PC-9 (cell line): ENCODE results near the gene LRRC4C. TPM values are rescaled to one million over a fixed set of nuclear protein-coding genes. Genes with fewer than 3 reads are reported as not detected.

Source experiments
- BruUV-seq: library from RNA; stranded (reverse); fragments of 400-500 nt; replicated peaks from 2 replicates; lab custom pipeline; 2021; lab: Mats Ljungman, UMichigan
- CTCF ChIA-PET: fragments of 300-600 bp; sonication (Branson Sonifier 250); formaldehyde crosslinking; loops from one replicate; lab custom pipeline; 2022; ENCODE audit warnings: antibody characterized with exemption; lab: Charles Lee
- POLR2A ChIA-PET: fragments of 300-600 bp; sonication (Branson Sonifier 250); formaldehyde crosslinking; loops from one replicate; lab custom pipeline; 2022; ENCODE audit warnings: antibody characterized with exemption; ENCODE audit not compliant: unreplicated experiment; lab: Charles Lee
- DNase-seq, 2 experiments: peaks; one replicate each; pipeline versions ENCODE4 v3.0.0 to v3.0.0-alpha.2; 2015 to 2022; ENCODE audit warnings: mixed read lengths in 1 of 2
- H2AFZ ChIP-seq: fragments of 200-600 bp; sonication (generic); 2 replicates; pipeline ENCODE4 v1.8.1; 2017; ENCODE audit warnings: antibody characterized with exemption
- H3F3A ChIP-seq: fragments of 200-600 bp; sonication (generic); 2 replicates; pipeline ENCODE4 v1.8.1; 2017; ENCODE audit warnings: antibody characterized with exemption, mild to moderate bottlenecking, low read depth; ENCODE audit not compliant: insufficient read depth
- H3K27ac ChIP-seq: fragments of 200-600 bp; sonication (generic); 2 replicates; pipeline ENCODE4 v1.6.1; 2016; ENCODE audit warnings: mixed run types
- H3K27me3 ChIP-seq: fragments of 200-600 bp; sonication (generic); 2 replicates; pipeline ENCODE4 v1.6.1; 2016; ENCODE audit warnings: low read depth, mixed run types; ENCODE audit not compliant: insufficient read depth
- H3K36me3 ChIP-seq: fragments of 200-600 bp; sonication (generic); 2 replicates; pipeline ENCODE4 v1.6.1; 2016; ENCODE audit warnings: low read depth, mixed run types
- H3K4me1 ChIP-seq: fragments of 200-600 bp; sonication (generic); replicated peaks from 2 replicates; pipeline ENCODE4 v1.6.1; 2016; ENCODE audit warnings: mixed run types; ENCODE audit not compliant: insufficient read depth
- H3K4me2 ChIP-seq: fragments of 200-600 bp; sonication (generic); 2 replicates; pipeline ENCODE4 v1.6.1; 2017; ENCODE audit warnings: mixed run types
- H3K4me3 ChIP-seq: fragments of 200-600 bp; sonication (generic); 2 replicates; pipeline ENCODE4 v1.6.1; 2016; ENCODE audit warnings: mixed run types
- H3K79me2 ChIP-seq: fragments of 200-600 bp; sonication (generic); 2 replicates; pipeline ENCODE4 v1.6.1; 2017; ENCODE audit warnings: low read depth, mixed run types
- H3K9me2 ChIP-seq: fragments of 200-600 bp; sonication (generic); 2 replicates; pipeline ENCODE4 v1.8.1; 2017; ENCODE audit warnings: mild to moderate bottlenecking; ENCODE audit not compliant: insufficient read depth
- H3K9me3 ChIP-seq: fragments of 200-600 bp; sonication (generic); 2 replicates; pipeline ENCODE4 v1.8.1; 2016; ENCODE audit warnings: low read depth; ENCODE audit not compliant: insufficient read depth
- H4K20me1 ChIP-seq: fragments of 200-600 bp; sonication (generic); 2 replicates; pipeline ENCODE4 v1.8.1; 2017; ENCODE audit not compliant: insufficient read depth
- EZH2 ChIP-seq: fragments of 200-600 bp; sonication (generic); IDR thresholded peaks from 2 replicates; pipeline ENCODE4 v1.8.0; 2017; ENCODE audit warnings: antibody characterized with exemption, low read depth
- intact Hi-C: fragments of 100-400 bp; cut with micrococcal nuclease; formaldehyde crosslinking; loops from one replicate; pipeline ENCODE4 v1.10.0; 2022; ENCODE audit not compliant: unreplicated experiment
- total RNA-seq: library from RNA; stranded (reverse); gene quantifications from 2 replicates; pipeline ENCODE4 v1.2.3, GENCODE V29; 2021
- TF ChIP-seq, protein P1 (sequence below): fragments of 200-600 bp; sonication (generic); conservative IDR thresholded peaks from 2 replicates; pipeline ENCODE4 v1.6.1; 2017; ENCODE audit warnings: mixed run types, antibody characterized with exemption, mild to moderate bottlenecking, moderate library complexity

LRRC4C gene
- total RNA-seq, 1 experiment from 2014 or later, result not detected

DNA sequence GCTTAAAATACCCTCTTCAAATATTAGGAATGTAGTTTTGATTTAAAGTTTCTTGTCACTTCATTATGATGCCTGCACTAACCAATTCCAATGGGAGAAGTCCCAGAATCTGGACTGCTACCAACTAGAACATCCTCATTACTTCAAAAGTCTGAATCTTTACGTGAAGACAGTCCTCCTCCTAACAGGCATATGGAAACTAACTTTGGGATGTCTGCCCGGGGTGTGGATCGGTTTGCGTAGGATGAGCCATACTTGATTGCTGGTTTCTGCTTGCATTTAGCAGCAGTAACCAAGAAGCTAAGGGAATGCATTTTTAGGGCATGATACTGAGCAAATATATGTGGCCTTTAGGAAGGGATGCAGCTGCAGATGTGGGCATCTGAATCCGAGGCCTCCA is 177.1 kb downstream of the LRRC4C start:
- Histone ChIP-seq H2AFZ (no peak overlapping the region), H3K4me2 (no peak overlapping the region), H3K36me3 (no peaks in the 10 kb centered on the region), H3F3A (no peaks in the 10 kb centered on the region), H3K27ac (no peak overlapping the region), H3K9me3 (no peaks in the 10 kb centered on the region), H3K4me3 (no peak overlapping the region), H3K79me2 (no peaks in the 10 kb centered on the region), H4K20me1 (no peaks in the 10 kb centered on the region), H3K27me3 (no peaks in the 10 kb centered on the region), H3K4me1 (no peaks in the 10 kb centered on the region), H3K9me2 (no peaks in the 10 kb centered on the region)
- no peak for DNase-seq
- BruUV-seq, result no TSS peak
- POLR2A ChIA-PET, result no interaction called here
- intact Hi-C loops, result no loop called here
- CTCF ChIA-PET, result no interaction called here
- no peak for TF ChIP-seq EZH2
- TF ChIP-seq, protein P1, sequence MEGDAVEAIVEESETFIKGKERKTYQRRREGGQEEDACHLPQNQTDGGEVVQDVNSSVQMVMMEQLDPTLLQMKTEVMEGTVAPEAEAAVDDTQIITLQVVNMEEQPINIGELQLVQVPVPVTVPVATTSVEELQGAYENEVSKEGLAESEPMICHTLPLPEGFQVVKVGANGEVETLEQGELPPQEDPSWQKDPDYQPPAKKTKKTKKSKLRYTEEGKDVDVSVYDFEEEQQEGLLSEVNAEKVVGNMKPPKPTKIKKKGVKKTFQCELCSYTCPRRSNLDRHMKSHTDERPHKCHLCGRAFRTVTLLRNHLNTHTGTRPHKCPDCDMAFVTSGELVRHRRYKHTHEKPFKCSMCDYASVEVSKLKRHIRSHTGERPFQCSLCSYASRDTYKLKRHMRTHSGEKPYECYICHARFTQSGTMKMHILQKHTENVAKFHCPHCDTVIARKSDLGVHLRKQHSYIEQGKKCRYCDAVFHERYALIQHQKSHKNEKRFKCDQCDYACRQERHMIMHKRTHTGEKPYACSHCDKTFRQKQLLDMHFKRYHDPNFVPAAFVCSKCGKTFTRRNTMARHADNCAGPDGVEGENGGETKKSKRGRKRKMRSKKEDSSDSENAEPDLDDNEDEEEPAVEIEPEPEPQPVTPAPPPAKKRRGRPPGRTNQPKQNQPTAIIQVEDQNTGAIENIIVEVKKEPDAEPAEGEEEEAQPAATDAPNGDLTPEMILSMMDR, result no peak

DNA sequence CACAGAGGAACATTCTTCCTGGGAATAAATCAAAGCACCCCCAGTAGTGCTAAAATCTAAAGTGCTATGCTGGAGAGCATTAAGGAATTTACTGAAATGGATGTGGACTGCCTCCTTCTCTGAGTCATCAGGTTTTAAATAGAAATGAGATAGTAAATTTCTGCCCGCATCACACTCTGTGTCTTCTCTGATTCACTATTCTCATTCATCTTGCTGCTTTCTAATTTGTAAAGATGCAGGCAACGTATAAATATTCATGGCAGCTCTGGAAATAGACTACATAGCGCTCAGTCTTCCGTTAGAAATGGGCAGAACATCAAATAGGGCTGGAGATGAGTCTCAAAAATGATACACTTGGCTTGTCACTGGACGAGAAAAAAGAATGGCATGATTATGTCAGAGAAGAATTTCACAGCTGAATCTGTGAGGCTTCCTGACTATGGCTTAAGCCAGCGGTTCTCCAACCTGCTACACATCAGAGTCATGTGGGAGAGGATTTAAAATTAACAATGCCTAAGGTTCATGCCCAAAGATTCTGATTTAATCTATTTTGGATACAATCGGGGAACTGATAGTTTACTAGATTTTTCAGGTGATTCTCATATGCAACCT is 178.2 kb downstream of the LRRC4C start:
- Histone ChIP-seq H3K9me2 (no peaks in the 10 kb centered on the region), H3K36me3 (no peaks in the 10 kb centered on the region), H3K4me1 (no peaks in the 10 kb centered on the region), H3K27ac (no peak overlapping the region), H3K27me3 (no peaks in the 10 kb centered on the region), H3K4me3 (no peak overlapping the region), H3K4me2 (no peak overlapping the region), H3K79me2 (no peaks in the 10 kb centered on the region), H3F3A (no peaks in the 10 kb centered on the region), H2AFZ (no peak overlapping the region), H4K20me1 (no peaks in the 10 kb centered on the region), H3K9me3 (no peaks in the 10 kb centered on the region)
- TF ChIP-seq EZH2, result no peak
- TF ChIP-seq, protein P1, result no peak
- CTCF ChIA-PET, result no interaction called here
- intact Hi-C loops, result no loop called here
- no peak for DNase-seq
- no TSS peak for BruUV-seq
- POLR2A ChIA-PET, result no interaction called here

DNA sequence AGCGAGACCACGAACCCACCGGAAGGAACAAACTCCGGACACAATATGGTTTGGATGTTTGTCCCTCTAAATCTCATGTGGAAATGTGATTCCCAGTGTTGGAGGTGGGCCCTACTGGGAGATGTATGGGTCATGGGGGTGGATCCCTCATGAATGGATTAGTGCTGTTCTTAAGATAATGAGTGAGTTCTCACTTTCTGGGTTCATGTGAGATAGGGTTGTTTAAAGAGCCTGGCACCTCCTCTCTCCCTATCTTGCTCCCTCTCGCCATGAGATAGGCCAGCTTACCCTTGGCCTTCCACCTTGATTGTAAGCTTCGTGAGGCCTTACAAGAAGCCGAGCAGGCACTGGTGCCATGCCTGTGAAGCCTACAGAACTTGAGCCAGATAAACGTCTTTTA is 184.6 kb downstream of the LRRC4C start:
- Histone ChIP-seq H2AFZ (no peak overlapping the region), H4K20me1 (no peaks in the 10 kb centered on the region), H3K4me3 (no peak overlapping the region), H3K79me2 (no peaks in the 10 kb centered on the region), H3K9me3 (no peaks in the 10 kb centered on the region), H3K36me3 (no peaks in the 10 kb centered on the region), H3K27ac (no peak overlapping the region), H3K4me1 (no peaks in the 10 kb centered on the region), H3K27me3 (no peaks in the 10 kb centered on the region), H3K9me2 (no peaks in the 10 kb centered on the region), H3F3A (no peaks in the 10 kb centered on the region), H3K4me2 (no peak overlapping the region)
- ChIA-PET CTCF (no interaction called here), POLR2A (no interaction called here)
- no TSS peak for BruUV-seq
- no peak for DNase-seq
- TF ChIP-seq, protein P1, result no peak
- TF ChIP-seq EZH2, result no peak
- intact Hi-C loops, result no loop called here
